HG03469 (cell line): ENCODE measurements around the gene NKAIN4.
A peak's percentile ranks its signal among the peaks of the same experiment; 100 is the strongest.

Source experiments
- ATAC-seq: cut with Tn5 transposase; IDR thresholded peaks from one replicate; pipeline ENCODE4 v1.9.1; 2021; ENCODE audit warnings: mild to moderate bottlenecking, moderate library complexity, moderate number of reproducible peaks; ENCODE audit not compliant: unreplicated experiment

Gene NKAIN4

DNA sequence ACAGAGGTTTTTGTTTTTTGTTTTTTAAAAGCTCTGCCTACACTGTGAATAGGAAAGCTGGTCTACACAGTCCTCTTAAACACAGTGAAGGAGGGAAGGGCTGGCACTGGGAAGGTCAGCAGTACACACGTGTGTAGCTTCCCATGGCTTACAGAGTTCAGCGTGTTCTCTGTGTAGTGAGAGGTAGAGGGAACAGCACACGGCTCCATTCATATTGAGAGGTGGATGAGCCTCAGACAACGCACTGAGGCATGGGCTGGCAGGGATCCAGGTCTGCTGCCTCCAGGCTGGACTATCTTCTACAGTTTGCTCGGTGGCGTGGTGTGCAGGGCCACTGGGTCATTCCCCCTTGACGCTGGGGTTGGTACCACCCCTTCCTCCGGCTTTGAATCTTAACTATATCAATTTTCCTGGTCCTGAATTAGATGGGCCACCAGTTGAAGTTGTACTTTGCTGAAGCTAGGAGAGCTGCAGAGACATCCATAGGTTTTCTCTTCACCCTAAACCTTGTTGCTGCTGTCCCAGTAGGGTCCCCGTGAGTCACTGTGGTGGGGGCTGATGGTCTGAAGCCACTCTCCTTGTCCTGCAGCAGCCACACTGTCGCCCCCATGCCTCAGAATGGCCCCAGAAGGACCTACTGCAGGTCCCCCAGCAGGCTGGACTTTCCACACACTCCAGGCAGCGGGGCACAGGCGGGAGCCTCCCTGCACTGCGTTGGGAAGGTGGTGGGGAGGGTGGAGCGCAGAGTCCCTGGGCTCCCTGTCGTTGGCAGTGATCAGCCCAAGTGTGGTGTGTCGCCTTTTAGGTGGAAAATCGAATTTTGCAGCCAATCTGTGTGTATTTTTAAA, 20.3 kb upstream of the NKAIN4 start:
- ATAC-seq, result no peak

GRCh38 chr20:63273635-63274380, 19.5 kb upstream of the NKAIN4 start:
- no peak for ATAC-seq

DNA sequence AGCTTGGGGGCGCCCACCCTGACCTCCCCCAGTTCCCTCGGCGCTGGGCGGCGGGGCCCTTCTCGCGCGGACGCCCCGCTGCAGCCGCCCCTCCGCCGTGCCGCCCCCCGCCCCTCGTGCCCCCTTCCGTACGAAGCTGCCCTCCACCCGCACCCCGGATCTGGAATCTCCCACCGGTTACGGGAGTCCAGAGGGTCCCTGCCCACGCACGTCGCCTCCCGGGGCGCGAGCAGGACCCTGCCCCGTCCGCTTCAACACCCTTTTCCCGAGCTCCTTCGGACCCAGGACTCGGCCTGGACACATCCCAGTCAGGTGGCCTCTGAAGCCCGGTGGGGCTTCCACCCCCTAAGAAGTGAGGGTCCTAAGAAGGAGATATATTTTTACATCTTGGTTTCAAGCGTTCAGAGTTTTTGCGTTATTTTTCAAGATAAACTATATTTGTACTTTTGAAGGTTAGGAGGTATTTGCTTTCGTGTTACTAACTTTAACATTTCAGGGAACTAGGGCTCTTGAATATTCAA, 18.9 kb upstream of the NKAIN4 start:
- ATAC-seq, result no peak

- ATAC-seq, result peak; percentile 58
Observed at GRCh38 chr20:63272105-63273058, 18.1 kb upstream of the NKAIN4 start, which contains the start of gene ARFGAP1. ARFGAP1 (plus strand) TSS chr20:63272813; CDS start chr20:63275581, 2,768 bp downstream.

DNA sequence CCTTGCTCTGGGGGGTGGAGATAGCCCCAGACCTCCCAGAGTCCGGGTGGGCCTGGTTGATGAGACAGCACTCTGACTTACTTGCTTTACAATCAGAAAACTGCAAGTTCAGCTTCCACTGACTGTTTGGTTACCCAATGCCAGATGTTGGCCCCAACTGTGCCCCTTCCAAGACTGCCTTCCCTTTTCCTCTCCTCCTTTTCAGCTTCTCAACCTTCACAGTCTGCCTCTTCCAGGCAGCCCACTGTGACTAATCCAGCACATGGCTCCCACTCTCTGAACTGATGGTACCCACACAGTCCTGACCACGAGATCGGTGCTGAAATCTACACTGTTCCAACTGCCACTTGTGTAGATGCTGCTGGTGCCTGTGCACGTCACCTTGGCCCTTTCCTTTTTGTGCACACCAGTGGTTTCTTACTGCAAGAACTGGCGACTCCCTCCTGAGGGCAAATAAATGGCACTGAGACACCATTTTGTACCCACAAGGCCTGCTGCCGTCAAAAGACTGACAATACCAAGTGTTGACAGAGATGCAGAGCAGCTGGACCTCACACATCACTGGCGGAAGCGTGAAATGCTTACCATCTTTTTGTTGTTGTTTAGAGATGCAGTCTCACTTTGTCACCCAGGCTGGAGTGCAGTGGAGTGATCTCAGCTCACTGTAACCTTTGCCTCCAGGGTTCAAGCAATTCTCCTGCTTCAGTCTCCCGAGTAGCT, 16.5 kb upstream of the NKAIN4 start:
- ATAC-seq, result no peak

- ATAC-seq, result no peak
Observed at GRCh38 chr20:63269724-63270123, 15.5 kb upstream of the NKAIN4 start.

GRCh38 chr20:63268671-63269439, 14.6 kb upstream of the NKAIN4 start:
- ATAC-seq, result no peak

DNA sequence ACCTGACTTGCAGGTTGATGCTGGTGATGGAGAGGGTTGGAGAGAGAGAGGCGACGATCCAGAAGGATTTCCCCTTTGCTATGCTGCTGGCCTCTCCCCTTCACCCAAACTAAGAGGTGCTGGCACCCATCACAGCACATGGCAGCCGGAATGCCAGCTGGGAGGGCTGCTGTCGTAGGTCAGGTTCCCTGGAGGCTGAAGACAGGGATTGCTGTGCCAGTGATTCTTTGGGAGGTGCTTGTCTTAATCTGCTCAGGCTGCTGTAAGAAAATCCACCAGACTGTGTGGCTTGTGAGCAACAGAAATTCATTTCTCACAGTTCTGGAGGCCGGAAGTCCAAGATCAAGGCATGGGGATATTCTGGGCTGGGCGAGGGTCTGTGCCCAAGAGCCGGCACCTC, 14.0 kb upstream of the NKAIN4 start:
- ATAC-seq, result no peak

DNA sequence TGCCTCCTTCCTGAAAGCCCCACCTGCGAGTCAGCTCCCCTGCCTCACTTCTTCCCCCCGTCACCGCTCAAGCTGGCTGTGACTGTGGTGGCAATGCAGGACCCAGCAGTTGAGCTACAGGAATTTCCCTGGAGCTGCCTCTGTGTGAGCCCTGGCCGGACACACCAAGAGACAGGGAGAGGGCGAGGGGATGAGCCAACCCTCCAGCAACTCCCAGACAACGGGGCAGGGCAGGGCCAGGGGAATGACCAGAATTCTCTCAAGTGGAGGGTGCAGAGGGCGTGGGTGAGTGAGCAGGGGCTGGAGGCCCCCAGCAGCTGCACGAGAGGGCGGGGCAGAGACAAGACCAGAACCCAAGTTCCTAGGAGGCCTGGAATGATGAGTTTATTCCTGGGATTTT, 13.4 kb upstream of the NKAIN4 start:
- no peak for ATAC-seq

- no peak for ATAC-seq
Observed at GRCh38 chr20:63265891-63266515, 11.7 kb upstream of the NKAIN4 start.

DNA sequence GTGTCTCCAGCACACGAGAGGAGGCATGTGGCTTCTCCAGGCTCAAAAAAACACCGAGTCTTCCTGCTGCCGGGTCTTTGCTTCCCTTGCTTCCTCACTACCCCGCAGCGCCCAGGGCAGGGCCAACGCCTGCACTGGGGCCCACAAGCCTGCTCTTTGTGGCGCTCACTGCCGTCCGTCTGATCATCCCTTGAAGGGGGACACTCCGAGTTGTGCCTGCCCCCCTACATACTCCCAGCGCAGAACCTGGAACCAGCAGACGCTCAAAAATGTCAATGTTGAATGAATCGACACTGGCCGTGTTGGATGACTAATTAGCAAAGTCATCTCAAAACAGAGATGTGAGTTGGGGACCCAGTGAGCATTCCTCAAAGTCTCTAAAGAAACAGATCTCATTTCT, 10.3 kb upstream of the NKAIN4 start:
- no peak for ATAC-seq

- ATAC-seq, result no peak
Observed at GRCh38 chr20:63264000-63264399, 9.7 kb upstream of the NKAIN4 start.

GRCh38 chr20:63262836-63263235, 8.6 kb upstream of the NKAIN4 start:
- ATAC-seq, result no peak

DNA sequence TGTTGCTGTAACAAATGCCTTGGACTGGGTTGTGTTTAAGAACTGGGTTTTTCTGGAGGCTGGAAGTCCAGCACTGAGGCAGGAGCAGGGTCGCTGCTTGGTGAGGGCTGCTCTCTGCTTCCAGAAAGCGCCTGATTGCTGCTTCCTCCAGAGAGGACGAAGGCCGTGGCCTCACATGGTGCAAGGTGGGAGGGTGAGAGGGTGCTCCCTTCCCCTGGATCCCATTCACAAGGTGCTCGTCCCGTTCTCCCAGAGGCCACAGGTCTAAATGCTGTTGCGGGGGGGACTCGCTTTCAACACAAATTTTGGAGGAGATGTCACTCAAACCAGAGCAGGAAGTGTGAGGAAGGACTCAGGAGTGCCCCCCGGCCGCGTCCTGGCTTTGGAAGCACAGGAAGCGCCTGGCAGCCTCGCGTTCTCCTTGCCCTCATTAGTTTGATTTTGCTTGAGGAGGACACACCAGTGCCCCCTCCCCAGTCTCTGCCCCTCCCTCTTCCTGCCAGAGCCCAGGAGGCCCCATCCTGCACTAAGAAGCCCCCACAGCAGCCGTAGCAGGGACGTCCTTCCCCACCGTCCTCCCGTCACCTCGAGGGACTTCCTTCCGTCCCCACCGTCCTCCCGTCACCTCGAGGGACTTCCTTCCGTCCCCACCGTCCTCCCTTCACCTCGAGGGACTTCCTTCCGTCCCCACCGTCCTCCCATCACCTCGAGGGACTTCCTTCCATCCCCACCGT, 7.7 kb upstream of the NKAIN4 start:
- no peak for ATAC-seq

- ATAC-seq, result no peak
Observed at GRCh38 chr20:63261060-63261794, 7.0 kb upstream of the NKAIN4 start.

- no peak for ATAC-seq
Observed at GRCh38 chr20:63260521-63260920, 6.3 kb upstream of the NKAIN4 start.

DNA sequence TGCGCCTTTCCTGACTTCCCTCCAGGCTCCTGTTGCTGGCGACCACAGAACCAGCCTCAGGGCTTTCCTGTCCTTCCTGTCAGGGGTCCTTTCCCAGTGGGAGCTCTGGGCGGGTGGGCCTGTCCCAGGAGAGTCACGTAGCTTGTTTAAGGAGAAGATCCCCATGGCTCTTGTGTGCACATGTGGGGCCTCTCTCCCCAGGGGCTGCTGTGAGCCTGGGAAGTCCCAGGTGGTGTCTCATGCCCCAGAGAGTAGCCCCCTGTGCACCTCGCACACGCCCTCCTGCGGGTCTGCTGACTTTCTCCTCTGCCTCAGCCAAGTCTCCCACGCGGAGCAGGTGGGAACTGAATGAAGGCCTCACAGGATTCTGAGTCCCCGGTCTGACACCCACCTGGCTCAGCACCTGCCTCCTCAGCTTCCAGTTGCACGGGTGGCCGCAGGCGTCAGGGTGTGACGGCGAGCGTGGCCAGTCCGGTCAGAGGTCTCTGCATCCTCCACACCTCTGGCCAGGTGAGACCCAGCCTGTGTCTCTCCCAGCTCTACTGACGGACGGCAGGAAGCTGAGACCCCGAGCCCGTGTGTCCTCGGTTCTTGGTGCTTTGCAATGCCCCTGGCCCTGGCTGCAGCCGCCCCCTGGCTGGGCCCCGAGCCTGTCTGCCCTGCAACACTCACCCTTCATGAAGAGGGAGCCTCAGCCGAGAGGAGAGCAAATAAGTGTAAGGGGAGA, 5.6 kb upstream of the NKAIN4 start:
- ATAC-seq, result no peak
